Measurements from ENCODE around the gene STOML2. TPM values are rescaled to one million over a fixed set of nuclear protein-coding genes. Genes with fewer than 3 reads are reported as not detected.

Gene STOML2
- total and polyA plus RNA-seq, 9 of the 15 experiments (the other 6 are each of a cell fraction or from before 2014, with no cell fraction given) = 110 to 220 (median 174) TPM

DNA sequence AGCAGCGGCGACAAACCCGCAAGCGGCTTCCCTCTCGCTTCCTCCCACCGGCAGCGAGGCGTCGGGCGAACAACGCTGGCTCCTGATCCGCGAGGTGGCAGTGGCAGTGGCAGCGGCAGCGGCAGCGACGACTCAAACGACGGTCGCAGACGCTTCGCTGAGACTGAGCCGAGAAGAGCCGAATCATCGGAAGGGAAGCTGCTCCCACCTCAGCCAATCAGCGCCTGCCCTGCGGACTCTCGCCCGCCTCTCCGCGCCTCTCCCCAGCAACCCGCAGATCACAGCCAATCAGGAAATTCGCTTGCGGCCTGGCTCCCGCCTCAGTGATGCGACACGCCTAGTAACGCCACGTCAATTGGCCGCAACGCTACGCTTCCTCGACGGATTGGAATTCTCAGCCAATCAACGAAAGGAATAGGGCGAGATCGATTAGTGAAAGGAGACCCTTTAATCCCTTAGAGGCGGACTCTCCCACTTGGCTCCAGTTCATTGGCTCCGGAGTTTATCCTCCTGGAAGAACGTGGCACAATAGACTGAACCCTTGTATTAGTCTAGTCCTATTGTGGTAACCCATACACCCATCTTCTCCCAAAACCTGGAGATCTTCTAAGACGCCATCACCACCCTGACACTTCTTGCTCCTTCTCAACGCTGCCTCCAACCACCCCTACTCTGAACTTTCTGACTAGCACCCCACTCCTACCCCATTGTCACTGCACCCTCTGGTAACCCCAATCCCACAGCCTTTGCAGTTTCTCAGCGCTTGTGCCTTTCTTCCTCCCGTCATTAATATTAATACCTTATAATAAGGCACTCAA lies 30.3 kb downstream of the STOML2 start, which contains the start of gene VCP (continued):
- TF ChIP-seq, protein P1, sequence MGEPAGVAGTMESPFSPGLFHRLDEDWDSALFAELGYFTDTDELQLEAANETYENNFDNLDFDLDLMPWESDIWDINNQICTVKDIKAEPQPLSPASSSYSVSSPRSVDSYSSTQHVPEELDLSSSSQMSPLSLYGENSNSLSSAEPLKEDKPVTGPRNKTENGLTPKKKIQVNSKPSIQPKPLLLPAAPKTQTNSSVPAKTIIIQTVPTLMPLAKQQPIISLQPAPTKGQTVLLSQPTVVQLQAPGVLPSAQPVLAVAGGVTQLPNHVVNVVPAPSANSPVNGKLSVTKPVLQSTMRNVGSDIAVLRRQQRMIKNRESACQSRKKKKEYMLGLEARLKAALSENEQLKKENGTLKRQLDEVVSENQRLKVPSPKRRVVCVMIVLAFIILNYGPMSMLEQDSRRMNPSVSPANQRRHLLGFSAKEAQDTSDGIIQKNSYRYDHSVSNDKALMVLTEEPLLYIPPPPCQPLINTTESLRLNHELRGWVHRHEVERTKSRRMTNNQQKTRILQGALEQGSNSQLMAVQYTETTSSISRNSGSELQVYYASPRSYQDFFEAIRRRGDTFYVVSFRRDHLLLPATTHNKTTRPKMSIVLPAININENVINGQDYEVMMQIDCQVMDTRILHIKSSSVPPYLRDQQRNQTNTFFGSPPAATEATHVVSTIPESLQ (CRISPR knock-in tag; IDR thresholded peaks at IDR 0.05) = no peak
- TF ChIP-seq CXXC5 (CRISPR knock-in tag; IDR thresholded peaks at IDR 0.05) (peak; percentile 72), ZNF444 (CRISPR knock-in tag; IDR thresholded peaks at IDR 0.05) (no peak), RBBP5 (IDR thresholded peaks at IDR 0.05; ENCODE audit: borderline replicate concordance, insufficient read depth, low read length, poor library complexity, severe bottlenecking) (no peak), KDM5B (IDR thresholded peaks at IDR 0.05; ENCODE audit: insufficient replicate concordance, low read depth, low read length) (peak; percentile 83), KAT8 (IDR thresholded peaks at IDR 0.05; ENCODE audit: low read depth) (no peak), PHB2 (IDR thresholded peaks at IDR 0.05; ENCODE audit: low read depth) (0 out of 2 replicates have a peak, but pooled peaks have one; percentile 30), CHD4 (IDR thresholded peaks at IDR 0.05; ENCODE audit: insufficient read depth, insufficient replicate concordance, low read depth, low read length, poor library complexity, severe bottlenecking) (no peak), BHLHE40 (IDR thresholded peaks at IDR 0.05; ENCODE audit: low read length) (peak; percentile 62; the same call in 1 of the 2 replicates), DPF2 (IDR thresholded peaks at IDR 0.05) (no peak), MEIS2 (IDR thresholded peaks at IDR 0.05; ENCODE audit: partially characterized antibody) (peak; percentile 44), U2AF1 (optimal IDR thresholded peaks at IDR 0.05; ENCODE audit: low read depth, low read length) (no peak)
- TF ChIP-seq, protein P2, sequence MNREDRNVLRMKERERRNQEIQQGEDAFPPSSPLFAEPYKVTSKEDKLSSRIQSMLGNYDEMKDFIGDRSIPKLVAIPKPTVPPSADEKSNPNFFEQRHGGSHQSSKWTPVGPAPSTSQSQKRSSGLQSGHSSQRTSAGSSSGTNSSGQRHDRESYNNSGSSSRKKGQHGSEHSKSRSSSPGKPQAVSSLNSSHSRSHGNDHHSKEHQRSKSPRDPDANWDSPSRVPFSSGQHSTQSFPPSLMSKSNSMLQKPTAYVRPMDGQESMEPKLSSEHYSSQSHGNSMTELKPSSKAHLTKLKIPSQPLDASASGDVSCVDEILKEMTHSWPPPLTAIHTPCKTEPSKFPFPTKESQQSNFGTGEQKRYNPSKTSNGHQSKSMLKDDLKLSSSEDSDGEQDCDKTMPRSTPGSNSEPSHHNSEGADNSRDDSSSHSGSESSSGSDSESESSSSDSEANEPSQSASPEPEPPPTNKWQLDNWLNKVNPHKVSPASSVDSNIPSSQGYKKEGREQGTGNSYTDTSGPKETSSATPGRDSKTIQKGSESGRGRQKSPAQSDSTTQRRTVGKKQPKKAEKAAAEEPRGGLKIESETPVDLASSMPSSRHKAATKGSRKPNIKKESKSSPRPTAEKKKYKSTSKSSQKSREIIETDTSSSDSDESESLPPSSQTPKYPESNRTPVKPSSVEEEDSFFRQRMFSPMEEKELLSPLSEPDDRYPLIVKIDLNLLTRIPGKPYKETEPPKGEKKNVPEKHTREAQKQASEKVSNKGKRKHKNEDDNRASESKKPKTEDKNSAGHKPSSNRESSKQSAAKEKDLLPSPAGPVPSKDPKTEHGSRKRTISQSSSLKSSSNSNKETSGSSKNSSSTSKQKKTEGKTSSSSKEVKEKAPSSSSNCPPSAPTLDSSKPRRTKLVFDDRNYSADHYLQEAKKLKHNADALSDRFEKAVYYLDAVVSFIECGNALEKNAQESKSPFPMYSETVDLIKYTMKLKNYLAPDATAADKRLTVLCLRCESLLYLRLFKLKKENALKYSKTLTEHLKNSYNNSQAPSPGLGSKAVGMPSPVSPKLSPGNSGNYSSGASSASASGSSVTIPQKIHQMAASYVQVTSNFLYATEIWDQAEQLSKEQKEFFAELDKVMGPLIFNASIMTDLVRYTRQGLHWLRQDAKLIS (CRISPR knock-in tag; IDR thresholded peaks at IDR 0.05) = no peak
- TF ChIP-seq, protein P3, sequence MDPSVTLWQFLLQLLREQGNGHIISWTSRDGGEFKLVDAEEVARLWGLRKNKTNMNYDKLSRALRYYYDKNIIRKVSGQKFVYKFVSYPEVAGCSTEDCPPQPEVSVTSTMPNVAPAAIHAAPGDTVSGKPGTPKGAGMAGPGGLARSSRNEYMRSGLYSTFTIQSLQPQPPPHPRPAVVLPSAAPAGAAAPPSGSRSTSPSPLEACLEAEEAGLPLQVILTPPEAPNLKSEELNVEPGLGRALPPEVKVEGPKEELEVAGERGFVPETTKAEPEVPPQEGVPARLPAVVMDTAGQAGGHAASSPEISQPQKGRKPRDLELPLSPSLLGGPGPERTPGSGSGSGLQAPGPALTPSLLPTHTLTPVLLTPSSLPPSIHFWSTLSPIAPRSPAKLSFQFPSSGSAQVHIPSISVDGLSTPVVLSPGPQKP (CRISPR knock-in tag; IDR thresholded peaks at IDR 0.05) = no peak
- TF ChIP-seq, protein P4, sequence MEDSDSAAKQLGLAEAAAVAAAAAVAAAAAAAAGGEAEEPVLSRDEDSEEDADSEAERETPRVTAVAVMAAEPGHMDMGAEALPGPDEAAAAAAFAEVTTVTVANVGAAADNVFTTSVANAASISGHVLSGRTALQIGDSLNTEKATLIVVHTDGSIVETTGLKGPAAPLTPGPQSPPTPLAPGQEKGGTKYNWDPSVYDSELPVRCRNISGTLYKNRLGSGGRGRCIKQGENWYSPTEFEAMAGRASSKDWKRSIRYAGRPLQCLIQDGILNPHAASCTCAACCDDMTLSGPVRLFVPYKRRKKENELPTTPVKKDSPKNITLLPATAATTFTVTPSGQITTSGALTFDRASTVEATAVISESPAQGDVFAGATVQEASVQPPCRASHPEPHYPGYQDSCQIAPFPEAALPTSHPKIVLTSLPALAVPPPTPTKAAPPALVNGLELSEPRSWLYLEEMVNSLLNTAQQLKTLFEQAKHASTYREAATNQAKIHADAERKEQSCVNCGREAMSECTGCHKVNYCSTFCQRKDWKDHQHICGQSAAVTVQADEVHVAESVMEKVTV (CRISPR knock-in tag; IDR thresholded peaks at IDR 0.05) = peak; percentile 35; the same call in 1 of the 2 replicates
